GM19324 (cell line): Measurements from ENCODE around the gene UGT2B7.

Source experiments
- ATAC-seq: cut with Tn5 transposase; IDR thresholded peaks from one replicate; pipeline ENCODE4 v1.9.1; 2021; ENCODE audit warnings: mild to moderate bottlenecking, moderate library complexity; ENCODE audit not compliant: unreplicated experiment, low FRiP score

Gene UGT2B7

GRCh38 chr4:69141320-69141719 is 45.0 kb downstream of the UGT2B7 start:
- ATAC-seq: no peak

GRCh38 chr4:69147334-69147733 is 51.1 kb downstream of the UGT2B7 start:
- ATAC-seq: no peak

GRCh38 chr4:69154021-69154420 is 57.7 kb downstream of the UGT2B7 start:
- ATAC-seq: no peak

GRCh38 chr4:69156913-69157312 is 60.6 kb downstream of the UGT2B7 start:
- no peak for ATAC-seq
